ENCODE data around the gene DEPP1.

Gene DEPP1

DNA sequence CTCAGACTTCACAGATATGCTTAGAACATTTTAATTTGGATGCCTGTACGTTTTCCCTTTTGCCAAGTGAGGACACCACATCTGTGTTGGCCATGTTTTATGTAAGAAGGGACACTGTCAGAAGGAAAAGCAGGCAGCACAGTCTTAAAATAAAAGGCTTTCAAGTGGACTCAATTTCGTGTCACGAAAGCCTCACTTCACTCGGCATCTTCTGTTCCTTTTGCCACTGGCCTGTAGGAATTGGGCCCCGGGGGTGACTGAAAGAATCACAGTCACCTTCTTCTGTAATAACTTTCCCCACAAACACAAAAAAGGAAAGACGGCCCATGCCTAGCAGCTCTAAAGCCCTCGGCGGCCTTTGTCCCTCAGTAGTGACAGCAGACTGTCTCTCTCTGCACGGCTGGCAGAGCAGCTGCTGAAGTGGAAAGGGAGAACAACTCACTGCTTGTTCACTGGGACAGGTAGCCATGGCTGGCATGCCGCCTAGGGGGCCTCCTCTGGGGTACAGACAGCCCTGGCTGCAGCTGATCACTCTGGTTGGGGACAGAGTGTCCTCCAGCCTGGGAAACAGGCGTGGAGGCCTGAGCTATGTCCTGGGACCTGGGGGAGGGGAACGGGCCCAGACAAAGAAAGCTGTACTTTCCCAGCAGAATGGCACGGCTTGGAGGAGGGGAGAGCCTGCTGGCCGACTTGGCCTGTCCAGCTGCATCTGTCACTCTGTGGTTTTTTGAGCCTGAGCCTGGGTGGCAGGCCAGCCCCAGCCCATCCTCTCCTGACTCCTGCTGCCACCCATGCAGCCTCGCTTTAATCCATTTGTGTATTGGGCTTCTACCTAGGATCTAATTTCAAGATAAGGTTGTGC lies 14.6 kb downstream of the DEPP1 start:
- no peak for DNase-seq
- Mint-ChIP-seq H3K4me3 (no peak overlapping the region), H3K36me3 (ENCODE audit: insufficient read depth) (peaks cover 3% of the 10 kb centered on the region), H3K9me3 (no peaks in the 10 kb centered on the region), H3K27me3 (peaks cover 0 to 7% of the 10 kb centered on the region in 2 donors), H3K4me1 (ENCODE audit: low read depth in 2 of 2) (peaks cover 34 to 37% of the 10 kb centered on the region in 2 donors), H3K27ac (no peak overlapping the region)
- no peak for ATAC-seq (replicated peaks)

DNA sequence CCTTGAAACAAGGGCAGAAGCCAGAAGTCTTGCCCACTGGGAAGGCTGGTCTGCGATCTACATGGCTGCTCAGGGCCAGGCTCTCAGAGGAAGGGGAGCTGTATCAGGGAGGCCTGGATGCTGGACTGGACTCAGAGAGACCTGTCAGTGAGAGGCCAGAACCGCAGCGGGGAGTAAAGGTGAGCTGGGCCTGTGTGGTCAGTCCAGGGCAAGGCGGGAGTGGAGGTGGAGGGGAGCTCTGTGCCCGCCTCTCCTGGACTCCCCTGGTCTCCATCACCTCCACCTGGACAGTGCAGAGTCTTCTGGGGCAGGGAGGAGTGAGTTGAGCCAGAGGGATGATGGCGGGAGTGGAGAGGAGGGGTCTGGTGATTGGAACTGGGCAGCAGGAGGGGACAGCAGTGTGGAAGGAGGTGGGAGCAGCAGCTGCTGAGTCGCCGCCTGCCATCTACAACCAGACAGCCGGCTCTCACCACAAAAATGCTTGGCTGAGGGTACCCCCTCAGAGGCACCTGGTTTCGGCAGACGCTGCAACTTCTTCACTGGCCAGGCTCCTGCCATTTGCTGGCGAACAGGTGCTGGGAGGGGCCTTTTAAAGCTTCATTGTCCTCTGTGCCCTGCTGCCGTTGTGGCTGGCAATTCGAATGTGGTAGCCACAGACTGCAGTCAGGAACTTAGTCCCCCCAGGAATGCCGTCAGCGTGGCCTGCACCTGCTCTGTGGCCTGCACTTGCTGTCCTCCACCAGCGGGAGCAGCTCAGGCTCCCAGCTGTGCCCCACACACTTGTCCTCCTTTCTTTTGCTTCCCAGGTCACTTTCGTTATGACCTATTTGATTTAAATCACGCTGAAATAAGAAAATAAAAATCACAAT lies 15.5 kb downstream of the DEPP1 start:
- Mint-ChIP-seq H3K27me3 (peaks cover 0 to 7% of the 10 kb centered on the region in 2 donors), H3K4me3 (peak overlapping the region; percentile 2 to 37), H3K27ac (no peak overlapping the region), H3K9me3 (no peaks in the 10 kb centered on the region), H3K4me1 (ENCODE audit: low read depth in 2 of 2) (peaks cover 36 to 38% of the 10 kb centered on the region in 2 donors), H3K36me3 (ENCODE audit: insufficient read depth) (peaks cover 6% of the 10 kb centered on the region)
- DNase-seq: no peak
- no peak for ATAC-seq (replicated peaks)

GRCh38 chr10:44961931-44962750 lies 16.5 kb downstream of the DEPP1 start:
- Mint-ChIP-seq H3K27me3 (peaks cover 0 to 7% of the 10 kb centered on the region in 2 donors), H3K4me1 (ENCODE audit: low read depth in 2 of 2) (peaks cover 35 to 37% of the 10 kb centered on the region in 2 donors), H3K27ac (no peak overlapping the region), H3K9me3 (no peaks in the 10 kb centered on the region), H3K4me3 (peak overlapping the region in 1 of 2 donors; percentile 2), H3K36me3 (ENCODE audit: insufficient read depth) (peaks cover 6% of the 10 kb centered on the region)
- DNase-seq: no peak
- ATAC-seq (replicated peaks): no peak

DNA sequence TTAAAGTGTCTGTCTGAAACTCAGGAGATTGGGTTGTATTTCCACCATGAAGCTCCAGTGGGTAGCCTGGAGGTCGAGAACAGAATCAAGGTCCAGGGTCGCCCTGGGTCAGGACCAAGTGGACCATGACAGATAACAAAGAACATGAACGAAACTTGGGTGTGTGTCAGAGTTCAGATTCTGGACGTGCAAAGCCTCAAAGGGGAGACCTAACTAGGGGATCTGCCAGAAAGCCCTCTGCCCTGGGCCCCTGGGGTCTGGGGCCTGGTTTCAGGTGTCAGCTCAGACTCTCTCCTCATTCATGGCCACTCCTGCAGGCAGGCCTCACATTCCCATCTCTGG lies 17.4 kb downstream of the DEPP1 start:
- Mint-ChIP-seq H3K27ac (peak overlapping the region in 1 of 2 donors; percentile 44), H3K36me3 (ENCODE audit: insufficient read depth) (peaks cover 7% of the 10 kb centered on the region), H3K4me3 (peak overlapping the region; percentile 83 to 85), H3K4me1 (ENCODE audit: low read depth in 2 of 2) (peaks cover 35 to 42% of the 10 kb centered on the region in 2 donors), H3K27me3 (peaks cover 0 to 7% of the 10 kb centered on the region in 2 donors), H3K9me3 (no peaks in the 10 kb centered on the region)
- DNase-seq: no peak
- no peak for ATAC-seq (replicated peaks)

DNA sequence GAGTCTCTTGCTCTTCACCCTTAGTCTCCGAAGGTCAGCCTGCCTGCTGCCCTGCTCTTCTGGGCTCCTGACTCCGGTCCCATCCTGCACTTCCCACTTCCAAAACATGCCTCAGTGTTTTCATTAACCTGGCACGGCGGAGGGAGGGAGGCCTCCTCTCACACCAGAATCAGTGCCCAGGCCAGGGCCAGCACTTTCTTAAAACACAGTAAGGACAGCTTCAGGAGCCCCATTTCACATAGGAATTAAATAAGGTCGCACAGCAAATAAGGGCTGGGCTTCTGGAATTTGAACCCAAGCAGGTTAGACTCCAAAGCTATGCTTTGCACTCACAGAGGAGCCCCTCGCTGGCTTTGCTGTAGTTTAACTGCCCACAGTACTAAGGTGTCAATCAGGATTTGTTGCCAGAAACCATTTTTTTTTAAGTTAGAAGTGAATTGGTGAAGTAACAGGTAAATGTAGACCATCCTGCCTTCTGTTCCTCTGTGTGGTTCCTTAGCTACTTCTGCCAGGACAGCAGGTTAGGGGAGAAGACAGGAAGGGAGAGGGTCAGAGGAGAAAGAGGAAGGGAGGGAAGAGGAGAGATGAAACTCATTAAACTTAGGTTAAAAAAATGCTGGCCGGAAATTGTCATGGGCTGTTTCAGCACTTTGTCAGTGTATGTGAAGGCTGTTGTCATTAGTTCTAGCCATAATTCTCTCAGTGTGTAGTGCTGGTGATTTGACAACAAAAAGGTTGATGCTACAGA lies 18.0 kb downstream of the DEPP1 start:
- H3K4me1 Mint-ChIP-seq (ENCODE audit: low read depth in 2 of 2): peaks cover 32 to 42% of the 10 kb centered on the region in 2 donors

DNA sequence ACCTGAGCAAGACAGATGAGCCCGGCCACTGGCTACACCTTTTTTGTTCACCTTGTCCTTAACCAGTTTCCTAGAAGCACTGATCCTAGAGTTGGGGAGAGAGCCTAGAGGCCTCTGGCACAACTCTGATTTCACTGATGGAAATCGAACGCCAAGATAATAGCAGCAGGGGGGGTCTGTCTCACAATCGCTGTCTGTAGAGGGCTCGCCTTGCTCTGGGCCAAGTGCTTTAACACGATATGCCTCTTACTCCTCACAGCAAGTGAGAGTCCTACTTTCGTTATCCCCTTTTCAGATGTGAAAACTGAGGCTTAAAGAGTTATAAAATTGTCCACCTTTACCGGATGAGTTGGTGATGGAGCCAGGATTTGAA lies 18.5 kb downstream of the DEPP1 start:
- H3K36me3 Mint-ChIP-seq (ENCODE audit: insufficient read depth): peaks cover 14% of the 10 kb centered on the region
- H3K4me3 Mint-ChIP-seq: peak overlapping the region; percentile 83 to 85
- ATAC-seq (replicated peaks) (no peak), DNase-seq (no peak)
- no peaks in the 10 kb centered on the region for H3K9me3 Mint-ChIP-seq
- peaks cover 31 to 39% of the 10 kb centered on the region in 2 donors for H3K4me1 Mint-ChIP-seq (ENCODE audit: low read depth in 2 of 2)
- peak overlapping the region; percentile 78 to 86 for H3K27ac Mint-ChIP-seq
- H3K27me3 Mint-ChIP-seq: peaks cover 0 to 7% of the 10 kb centered on the region in 2 donors

More for the DNA sequence above, 18.0 kb downstream of the DEPP1 start:
- H3K27me3 Mint-ChIP-seq: peaks cover 0 to 7% of the 10 kb centered on the region in 2 donors
- ATAC-seq (replicated peaks) (no peak), DNase-seq (no peak)
- H3K4me3 Mint-ChIP-seq: peak overlapping the region; percentile 83 to 85
- H3K27ac Mint-ChIP-seq: peak overlapping the region in 1 of 2 donors; percentile 44
- peaks cover 13% of the 10 kb centered on the region for H3K36me3 Mint-ChIP-seq (ENCODE audit: insufficient read depth)
- no peaks in the 10 kb centered on the region for H3K9me3 Mint-ChIP-seq

GRCh38 chr10:44959247-44960087 lies 19.1 kb downstream of the DEPP1 start, which contains the start of gene RASSF4:
Gene RASSF4 (plus strand): TSS chr10:44959802. CDS start chr10:44970203, 10,401 bp downstream.
- Mint-ChIP-seq H3K9me3 (no peaks in the 10 kb centered on the region), H3K4me3 (peak within 1 kb of the TSS; percentile 83 to 85), H3K27ac (peak within 1 kb of the TSS; percentile 78 to 86), H3K36me3 (ENCODE audit: insufficient read depth) (peaks cover 14% of the 10 kb centered on the region), H3K27me3 (peaks cover 0 to 7% of the 10 kb centered on the region in 2 donors), H3K4me1 (ENCODE audit: low read depth in 2 of 2) (peaks cover 33 to 43% of the 10 kb centered on the region in 2 donors)
- peak; percentile 99 for ATAC-seq (replicated peaks)
- DNase-seq: peak; percentile 89 to 91 (median 89)

- Mint-ChIP-seq H3K36me3 (ENCODE audit: insufficient read depth) (peaks cover 14% of the 10 kb centered on the region), H3K27me3 (peaks cover 0 to 7% of the 10 kb centered on the region in 2 donors), H3K27ac (peak overlapping the region; percentile 78 to 86), H3K9me3 (no peaks in the 10 kb centered on the region), H3K4me3 (peak overlapping the region; percentile 83 to 85), H3K4me1 (ENCODE audit: low read depth in 2 of 2) (peaks cover 33 to 43% of the 10 kb centered on the region in 2 donors)
- no peak for ATAC-seq (replicated peaks)
- DNase-seq: no peak
These were observed 19.7 kb downstream of the DEPP1 start for GRCh38 chr10:44958898-44959246.

DNA sequence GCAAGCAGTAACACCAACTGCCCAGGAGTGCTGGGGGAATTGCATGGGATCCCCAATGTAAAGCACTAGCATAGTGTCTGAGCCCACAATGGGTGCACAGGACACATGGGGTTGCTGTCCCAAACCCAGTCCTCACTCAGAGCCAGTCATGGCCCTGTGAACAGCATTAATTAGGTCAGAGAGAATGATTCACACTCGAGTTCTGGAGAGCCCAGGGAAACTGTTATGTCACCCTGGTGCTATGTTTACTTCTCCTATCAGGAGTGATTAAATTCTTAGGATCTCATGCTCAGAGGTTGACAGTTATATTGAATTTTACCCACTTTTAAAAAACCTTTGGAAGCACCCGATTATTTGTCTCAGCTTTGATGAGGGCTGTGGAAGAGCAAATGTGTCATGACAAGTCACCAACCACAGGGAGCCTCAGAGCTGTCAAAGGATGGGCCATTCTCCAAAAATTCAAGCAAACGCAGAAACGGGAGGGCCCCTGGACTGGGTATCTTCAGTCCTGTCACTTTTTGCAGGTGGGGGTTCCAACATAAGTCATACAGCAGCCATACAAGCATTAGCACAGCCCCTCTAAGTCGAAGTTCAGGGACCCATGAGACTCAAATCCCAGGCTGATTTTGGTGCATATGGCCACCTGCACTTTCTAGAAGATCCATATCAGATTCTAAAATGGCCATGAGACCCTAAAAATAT lies 20.3 kb downstream of the DEPP1 start:
- Mint-ChIP-seq H3K4me1 (ENCODE audit: low read depth in 2 of 2) (peaks cover 33 to 43% of the 10 kb centered on the region in 2 donors), H3K4me3 (peak overlapping the region; percentile 83 to 85), H3K27me3 (peaks cover 0 to 7% of the 10 kb centered on the region in 2 donors), H3K9me3 (no peaks in the 10 kb centered on the region), H3K36me3 (ENCODE audit: insufficient read depth) (peaks cover 14% of the 10 kb centered on the region), H3K27ac (peak overlapping the region in 1 of 2 donors; percentile 86)
- ATAC-seq (replicated peaks): no peak
- no peak for DNase-seq

- Mint-ChIP-seq H3K27ac (peak overlapping the region in 1 of 2 donors; percentile 71), H3K36me3 (ENCODE audit: insufficient read depth) (peaks cover 14% of the 10 kb centered on the region), H3K9me3 (no peaks in the 10 kb centered on the region), H3K27me3 (no peaks in the 10 kb centered on the region), H3K4me1 (ENCODE audit: low read depth in 2 of 2) (peaks cover 26 to 43% of the 10 kb centered on the region in 2 donors), H3K4me3 (peak overlapping the region in 1 of 2 donors; percentile 85)
- DNase-seq (no peak), ATAC-seq (replicated peaks) (no peak)
These were observed 21.6 kb downstream of the DEPP1 start for GRCh38 chr10:44956717-44957706.

Measured in effector memory CD8-positive, alpha-beta T cell (primary cell).